SU-DHL-6 (cell line): ENCODE data around the gene MYADM.

Experiments
- EZH2phosphoT487 ChIP-seq: fragments of 200-600 bp; sonication (generic), shearing (Covaris generic); conservative IDR thresholded peaks from 2 replicates; pipeline ENCODE4 v1.6.1; 2018; ENCODE audit warnings: mild to moderate bottlenecking, antibody characterized with exemption, low read length, moderate library complexity, mixed read lengths
- TF ChIP-seq, protein P1 (sequence below): fragments of 200-600 bp; sonication (generic); IDR thresholded peaks from one replicate; pipeline ENCODE4 v1.5.1; 2017; ENCODE audit warnings: antibody characterized with exemption, mild to moderate bottlenecking, low read length, moderate library complexity; ENCODE audit not compliant: insufficient read depth, poor library complexity, severe bottlenecking

DNA sequence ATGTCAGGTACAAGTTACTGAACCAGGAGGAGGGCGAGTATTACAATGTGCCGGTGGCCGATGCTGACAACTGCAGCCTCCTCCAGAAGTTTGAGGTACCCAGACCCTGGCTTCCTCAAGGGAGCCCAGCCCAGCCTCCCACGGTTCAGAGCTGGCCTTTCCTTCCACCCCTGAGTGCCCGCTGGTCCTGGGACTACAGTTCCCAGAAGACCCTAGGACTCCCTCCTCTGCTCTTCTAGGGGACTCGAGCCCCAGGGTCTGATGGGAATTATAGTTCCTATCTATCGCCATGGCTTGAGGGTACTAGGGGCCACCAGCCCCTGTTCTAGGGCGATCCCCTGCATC, 25.3 kb downstream of the MYADM start:
- TF ChIP-seq, protein P1, sequence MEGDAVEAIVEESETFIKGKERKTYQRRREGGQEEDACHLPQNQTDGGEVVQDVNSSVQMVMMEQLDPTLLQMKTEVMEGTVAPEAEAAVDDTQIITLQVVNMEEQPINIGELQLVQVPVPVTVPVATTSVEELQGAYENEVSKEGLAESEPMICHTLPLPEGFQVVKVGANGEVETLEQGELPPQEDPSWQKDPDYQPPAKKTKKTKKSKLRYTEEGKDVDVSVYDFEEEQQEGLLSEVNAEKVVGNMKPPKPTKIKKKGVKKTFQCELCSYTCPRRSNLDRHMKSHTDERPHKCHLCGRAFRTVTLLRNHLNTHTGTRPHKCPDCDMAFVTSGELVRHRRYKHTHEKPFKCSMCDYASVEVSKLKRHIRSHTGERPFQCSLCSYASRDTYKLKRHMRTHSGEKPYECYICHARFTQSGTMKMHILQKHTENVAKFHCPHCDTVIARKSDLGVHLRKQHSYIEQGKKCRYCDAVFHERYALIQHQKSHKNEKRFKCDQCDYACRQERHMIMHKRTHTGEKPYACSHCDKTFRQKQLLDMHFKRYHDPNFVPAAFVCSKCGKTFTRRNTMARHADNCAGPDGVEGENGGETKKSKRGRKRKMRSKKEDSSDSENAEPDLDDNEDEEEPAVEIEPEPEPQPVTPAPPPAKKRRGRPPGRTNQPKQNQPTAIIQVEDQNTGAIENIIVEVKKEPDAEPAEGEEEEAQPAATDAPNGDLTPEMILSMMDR, result no peak
- no peak for TF ChIP-seq EZH2phosphoT487
